ENCODE results near the gene VWA1. TPM values are rescaled to one million over a fixed set of nuclear protein-coding genes. Genes with fewer than 3 reads are reported as not detected.
"Not testable (repeated sequence)": the region's sequence is repeated elsewhere in the genome, so short reads cannot be mapped to it uniquely, and the experiment has no call there.

VWA1 gene
- total and polyA plus RNA-seq, 2 of the 4 experiments (the other 2 are of a cell fraction), result 1.1 to 6.1 TPM

GRCh38 chr1:1442069-1442770 is 6.7 kb downstream of the VWA1 start (continued):
- TF ChIP-seq RFX5 (IDR thresholded peaks at IDR 0.05; ENCODE audit: low read depth, low read length) (no peak), POLR2A (IDR thresholded peaks at IDR 0.05; ENCODE audit: low read depth, low read length) (no peak)

GRCh38 chr1:1446631-1447030 is 11.1 kb downstream of the VWA1 start:
- ATAC-seq (ENCODE audit: low read depth); H3K9me3 ChIP-seq (ENCODE audit: control insufficient read depth, insufficient read depth, low read length); H3K27ac ChIP-seq (ENCODE audit: insufficient read depth, low read length); H3K4me1 ChIP-seq (ENCODE audit: control insufficient read depth, insufficient read depth, low read length); BruUV-seq (replicated peaks); H4K5ac ChIP-seq (ENCODE audit: low read depth, low read length); H3K4ac ChIP-seq (ENCODE audit: low read depth, low read length); intact Hi-C loops (cut with micrococcal nuclease); H3K4me2 ChIP-seq (ENCODE audit: low read depth, low read length); H3K36me3 ChIP-seq (ENCODE audit: control insufficient read depth, insufficient read depth, low read length); in situ Hi-C loops (cut with MboI; ENCODE audit: low sequenced_read_pairs); H3K56ac ChIP-seq (ENCODE audit: extremely low read depth, insufficient read depth, low read length); H3K18ac ChIP-seq (ENCODE audit: low read depth, low read length); H3K79me1 ChIP-seq (ENCODE audit: low read depth in 1 of 2, low read length in 2 of 2); H3K27me3 ChIP-seq (ENCODE audit: control insufficient read depth, insufficient read depth, low read length); H4K91ac ChIP-seq (ENCODE audit: insufficient read depth, low read depth, low read length); H2BK15ac ChIP-seq (ENCODE audit: low read depth, low read length); H3K14ac ChIP-seq (replicated peaks; ENCODE audit: low read depth, low read length); H2AK9ac ChIP-seq (replicated peaks; ENCODE audit: low read depth, low read length, poor library complexity); H3K9ac ChIP-seq (ENCODE audit: low read depth, low read length); dilution Hi-C loops (cut with HindIII; ENCODE audit: low sequenced_read_pairs, unreplicated experiment); H3K9me1 ChIP-seq (ENCODE audit: insufficient read depth, low read length); H2AK5ac ChIP-seq (ENCODE audit: low read depth, low read length); H3K23ac ChIP-seq (ENCODE audit: low read depth, low read length); CTCF ChIA-PET; POLR2A ChIA-PET (ENCODE audit: unreplicated experiment); H2BK120ac ChIP-seq (ENCODE audit: low read depth, low read length); H4K20me1 ChIP-seq (ENCODE audit: insufficient read depth, low read length); H4K8ac ChIP-seq (ENCODE audit: low read depth in 2 of 2, low read length in 2 of 2); H2BK5ac ChIP-seq (ENCODE audit: low read depth, low read length, poor library complexity, severe bottlenecking); H2BK20ac ChIP-seq (ENCODE audit: low read depth, low read length); H3K4me3 ChIP-seq (ENCODE audit: insufficient read depth, low read depth, low read length); DNase-seq; H2AFZ ChIP-seq (replicated peaks; ENCODE audit: low read length, poor library complexity): not testable (repeated sequence)
- no CpG with 5 or more reads among the region's 19 CpGs for WGBS, 2 experiments (ENCODE audit: extremely low coverage in 2 of 2, insufficient read length in 1 of 2)

All from IMR-90 (cell line).